ENCODE measurements around the gene GJB1. TPM values are rescaled to one million over a fixed set of nuclear protein-coding genes. Genes with fewer than 3 reads are reported as not detected.

Gene GJB1
- polyA plus RNA-seq, 1 donor (not counting 4 experiments of a cell fraction or from before 2014, with no cell fraction given): not detected

DNA sequence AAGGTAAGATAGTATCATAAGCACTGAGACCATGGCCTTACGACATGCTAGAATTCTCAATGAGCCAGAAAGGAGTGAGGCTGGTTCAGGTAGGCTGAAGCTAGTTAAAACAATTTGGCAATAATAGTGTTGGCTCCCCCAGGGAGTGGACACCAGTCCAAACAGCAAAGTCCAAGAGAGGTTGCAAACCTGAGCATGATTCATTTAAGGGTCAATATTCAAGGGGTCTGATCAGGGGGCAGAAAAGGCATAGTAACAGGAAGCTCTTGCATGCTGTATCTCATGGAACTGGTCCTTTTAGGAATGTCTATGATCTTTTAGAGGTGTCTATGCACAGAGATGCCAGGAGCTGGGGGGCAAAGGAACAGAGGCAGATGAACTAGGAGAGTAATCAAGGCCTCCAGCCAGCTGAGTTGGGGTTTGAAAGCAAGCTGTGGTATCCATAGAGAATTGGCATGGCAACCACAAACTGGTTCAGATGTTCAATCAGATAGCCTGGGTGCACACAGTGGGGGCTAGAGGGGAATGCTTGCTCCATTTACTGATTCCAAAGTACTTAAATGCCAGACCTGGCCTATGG lies 5.1 kb downstream of the GJB1 start:
- no peak for DNase-seq (ENCODE audit: low read depth, low spot score)

DNA sequence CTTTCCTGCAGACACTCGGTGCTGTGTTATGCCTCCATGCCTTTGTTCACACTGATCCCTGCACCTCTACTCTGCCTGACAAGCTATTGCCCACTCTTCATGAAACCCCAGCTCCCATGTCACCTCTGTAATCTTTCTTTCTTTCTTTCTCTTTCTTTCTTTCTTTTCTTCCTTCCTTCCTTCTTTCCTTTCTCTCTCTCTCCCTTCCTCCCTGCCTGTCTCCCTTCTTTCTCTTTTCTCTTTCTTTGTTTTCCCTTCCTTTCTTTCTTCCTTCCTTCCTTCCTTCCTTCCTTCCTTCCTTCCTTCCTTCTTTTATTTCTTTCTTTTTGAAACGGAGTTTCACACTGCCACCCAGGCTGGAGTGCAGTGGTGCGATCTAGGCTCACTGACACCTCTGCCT lies 12.5 kb downstream of the GJB1 start:
- H3K27ac ChIP-seq (ENCODE audit: control insufficient read depth, insufficient read depth, low read length): no peak overlapping the region
- dilution Hi-C loops (cut with MboI; ENCODE audit: extremely low pct_ligation_motif_present, low sequenced_read_pairs): no loop called here
- no peaks in the 10 kb centered on the region for H3K79me2 ChIP-seq (ENCODE audit: control insufficient read depth, insufficient read depth, low read length)
- FAIRE-seq (no peak), DNase-seq (ENCODE audit: low read depth, low spot score) (no peak)
- no peaks in the 10 kb centered on the region for H4K20me1 ChIP-seq (ENCODE audit: control insufficient read depth, extremely low read depth, insufficient read depth, low read length)
- H3K36me3 ChIP-seq (ENCODE audit: control insufficient read depth in 2 of 2, extremely low read depth in 1 of 2, insufficient read depth in 2 of 2, low read length in 2 of 2): no peaks in the 10 kb centered on the region
- no peak overlapping the region for H3K4me3 ChIP-seq (ENCODE audit: control insufficient read depth in 2 of 3, extremely low read depth in 1 of 3, insufficient read depth in 2 of 3, low read depth in 1 of 3, low read length in 3 of 3)
- no peak for TF ChIP-seq EZH2 (IDR thresholded peaks at IDR 0.05; ENCODE audit: low read length)
- TF ChIP-seq, protein P1, sequence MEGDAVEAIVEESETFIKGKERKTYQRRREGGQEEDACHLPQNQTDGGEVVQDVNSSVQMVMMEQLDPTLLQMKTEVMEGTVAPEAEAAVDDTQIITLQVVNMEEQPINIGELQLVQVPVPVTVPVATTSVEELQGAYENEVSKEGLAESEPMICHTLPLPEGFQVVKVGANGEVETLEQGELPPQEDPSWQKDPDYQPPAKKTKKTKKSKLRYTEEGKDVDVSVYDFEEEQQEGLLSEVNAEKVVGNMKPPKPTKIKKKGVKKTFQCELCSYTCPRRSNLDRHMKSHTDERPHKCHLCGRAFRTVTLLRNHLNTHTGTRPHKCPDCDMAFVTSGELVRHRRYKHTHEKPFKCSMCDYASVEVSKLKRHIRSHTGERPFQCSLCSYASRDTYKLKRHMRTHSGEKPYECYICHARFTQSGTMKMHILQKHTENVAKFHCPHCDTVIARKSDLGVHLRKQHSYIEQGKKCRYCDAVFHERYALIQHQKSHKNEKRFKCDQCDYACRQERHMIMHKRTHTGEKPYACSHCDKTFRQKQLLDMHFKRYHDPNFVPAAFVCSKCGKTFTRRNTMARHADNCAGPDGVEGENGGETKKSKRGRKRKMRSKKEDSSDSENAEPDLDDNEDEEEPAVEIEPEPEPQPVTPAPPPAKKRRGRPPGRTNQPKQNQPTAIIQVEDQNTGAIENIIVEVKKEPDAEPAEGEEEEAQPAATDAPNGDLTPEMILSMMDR (optimal IDR thresholded peaks at IDR 0.05 in 1 of 3, IDR thresholded peaks at IDR 0.05 in 1 of 3, conservative IDR thresholded peaks at IDR 0.05 in 1 of 3; ENCODE audit: extremely low read depth in 1 of 3, insufficient read depth in 2 of 3, low read length in 3 of 3): no peak
- no peaks in the 10 kb centered on the region for H3K9me1 ChIP-seq (ENCODE audit: control insufficient read depth, extremely low read depth, insufficient read depth, low read length)
- no peak overlapping the region for H3K9ac ChIP-seq (ENCODE audit: control insufficient read depth, extremely low read depth, insufficient read depth, low read length)
- no peaks in the 10 kb centered on the region for H3K27me3 ChIP-seq (ENCODE audit: control insufficient read depth, extremely low read depth, insufficient read depth, low read length)
- H3K9me3 ChIP-seq (ENCODE audit: control insufficient read depth, low read depth, low read length): no peaks in the 10 kb centered on the region
- no peak overlapping the region for H3K4me2 ChIP-seq (ENCODE audit: control insufficient read depth, extremely low read depth, insufficient read depth, low read depth, low read length)
- no peak overlapping the region for H2AFZ ChIP-seq (ENCODE audit: control insufficient read depth, low read length)
- no peaks in the 10 kb centered on the region for H3K4me1 ChIP-seq (ENCODE audit: control insufficient read depth, extremely low read depth, insufficient read depth, low read length)

More for the DNA sequence above, 5.1 kb downstream of the GJB1 start:
- Histone ChIP-seq H3K4me1 (ENCODE audit: control insufficient read depth, extremely low read depth, insufficient read depth, low read length) (no peaks in the 10 kb centered on the region), H3K36me3 (ENCODE audit: control insufficient read depth in 2 of 2, extremely low read depth in 1 of 2, insufficient read depth in 2 of 2, low read length in 2 of 2) (no peaks in the 10 kb centered on the region), H3K79me2 (ENCODE audit: control insufficient read depth, insufficient read depth, low read length) (no peaks in the 10 kb centered on the region), H3K4me3 (ENCODE audit: control insufficient read depth in 2 of 3, extremely low read depth in 1 of 3, insufficient read depth in 2 of 3, low read depth in 1 of 3, low read length in 3 of 3) (no peak overlapping the region), H3K4me2 (ENCODE audit: control insufficient read depth, extremely low read depth, insufficient read depth, low read depth, low read length) (no peak overlapping the region), H3K27me3 (ENCODE audit: control insufficient read depth, extremely low read depth, insufficient read depth, low read length) (no peaks in the 10 kb centered on the region), H2AFZ (ENCODE audit: control insufficient read depth, low read length) (no peak overlapping the region), H3K9ac (ENCODE audit: control insufficient read depth, extremely low read depth, insufficient read depth, low read length) (no peak overlapping the region), H4K20me1 (ENCODE audit: control insufficient read depth, extremely low read depth, insufficient read depth, low read length) (no peaks in the 10 kb centered on the region), H3K9me3 (ENCODE audit: control insufficient read depth, low read depth, low read length) (no peaks in the 10 kb centered on the region), H3K27ac (ENCODE audit: control insufficient read depth, insufficient read depth, low read length) (no peak overlapping the region), H3K9me1 (ENCODE audit: control insufficient read depth, extremely low read depth, insufficient read depth, low read length) (no peaks in the 10 kb centered on the region)
- FAIRE-seq: no peak
- dilution Hi-C loops (cut with MboI; ENCODE audit: extremely low pct_ligation_motif_present, low sequenced_read_pairs): no loop called here
- TF ChIP-seq, protein P1 (optimal IDR thresholded peaks at IDR 0.05 in 1 of 3, IDR thresholded peaks at IDR 0.05 in 1 of 3, conservative IDR thresholded peaks at IDR 0.05 in 1 of 3; ENCODE audit: extremely low read depth in 1 of 3, insufficient read depth in 2 of 3, low read length in 3 of 3): no peak
- TF ChIP-seq EZH2 (IDR thresholded peaks at IDR 0.05; ENCODE audit: low read length): no peak
